WERI-Rb-1 (cell line): Measurements from ENCODE around the gene C3orf22.

ENCODE experiments used
- DNase-seq: peaks from one replicate; pipeline ENCODE4 v3.0.0-alpha.2; 2020
- H3K27ac ChIP-seq: fragments of 250-450 bp; sonication (Bioruptor Pico); 2 replicates; pipeline ENCODE4 v1.5.1; 2020; ENCODE audit warnings: mild to moderate bottlenecking, moderate library complexity
- H3K27me3 ChIP-seq: fragments of 250-450 bp; sonication (Bioruptor Pico); 2 replicates; pipeline ENCODE4 v1.5.1; 2021; ENCODE audit warnings: mild to moderate bottlenecking, low read depth, moderate library complexity; ENCODE audit not compliant: insufficient read depth, severe bottlenecking
- H3K36me3 ChIP-seq: fragments of 250-450 bp; sonication (Bioruptor Pico); 2 replicates; pipeline ENCODE4 v1.5.1; 2020; ENCODE audit warnings: mild to moderate bottlenecking, moderate library complexity
- H3K4me3 ChIP-seq: 2 replicates; pipeline ENCODE4 v1.5.1; 2011; ENCODE audit warnings: low read depth, mild to moderate bottlenecking, control low read depth, low read length
- H3K9me3 ChIP-seq: fragments of 250-450 bp; sonication (Bioruptor Pico); 2 replicates; pipeline ENCODE4 v1.5.1; 2021; ENCODE audit warnings: mild to moderate bottlenecking, moderate library complexity; ENCODE audit not compliant: severe bottlenecking
- CTCF ChIP-seq: IDR thresholded peaks from 2 replicates; pipeline ENCODE4 v1.5.1; 2011; ENCODE audit warnings: low read depth, mild to moderate bottlenecking, control low read depth, inconsistent platforms, low read length

C3orf22 gene

GRCh38 chr3:126519506-126520455, 39.0 kb downstream of the C3orf22 start:
- H3K9me3 ChIP-seq = no peaks in the 10 kb centered on the region
- DNase-seq = no peak
- no peak overlapping the region for H3K4me3 ChIP-seq
- no peaks in the 10 kb centered on the region for H3K36me3 ChIP-seq
- peak; percentile 20; the same call in 1 of the 2 replicates for TF ChIP-seq CTCF
- H3K27me3 ChIP-seq = peaks cover 4% of the 10 kb centered on the region
- H3K27ac ChIP-seq = no peak overlapping the region

GRCh38 chr3:126518779-126519177, 40.0 kb downstream of the C3orf22 start:
- DNase-seq = no peak
- TF ChIP-seq CTCF = no peak
- no peak overlapping the region for H3K27ac ChIP-seq
- H3K36me3 ChIP-seq = no peaks in the 10 kb centered on the region
- H3K4me3 ChIP-seq = no peak overlapping the region
- peaks cover 4% of the 10 kb centered on the region for H3K27me3 ChIP-seq
- no peaks in the 10 kb centered on the region for H3K9me3 ChIP-seq

GRCh38 chr3:126517986-126518778, 40.5 kb downstream of the C3orf22 start:
- no peak for TF ChIP-seq CTCF
- H3K36me3 ChIP-seq = no peaks in the 10 kb centered on the region
- peaks cover 4% of the 10 kb centered on the region for H3K27me3 ChIP-seq
- DNase-seq = no peak
- no peak overlapping the region for H3K27ac ChIP-seq
- no peak overlapping the region for H3K4me3 ChIP-seq
- no peaks in the 10 kb centered on the region for H3K9me3 ChIP-seq

GRCh38 chr3:126517291-126517951, 41.3 kb downstream of the C3orf22 start, which contains the start of gene UROC1:
TSS of gene UROC1 (minus strand) at chr3:126517773. CDS start at chr3:126517719, 54 bp downstream.
- TF ChIP-seq CTCF = no peak
- Histone ChIP-seq H3K36me3 (no peaks in the 10 kb centered on the region), H3K9me3 (no peaks in the 10 kb centered on the region), H3K27ac (no peak within 1 kb of the TSS), H3K4me3 (no peak within 1 kb of the TSS), H3K27me3 (peaks cover under 1% of the 10 kb centered on the region)
- DNase-seq = no peak

- Histone ChIP-seq H3K9me3 (no peaks in the 10 kb centered on the region), H3K4me3 (no peak overlapping the region), H3K27ac (no peak overlapping the region), H3K36me3 (no peaks in the 10 kb centered on the region), H3K27me3 (no peaks in the 10 kb centered on the region)
- no peak for DNase-seq
- TF ChIP-seq CTCF = no peak
These were observed 41.8 kb downstream of the C3orf22 start for GRCh38 chr3:126516936-126517290.
